Measurements from ENCODE around the gene ZNF821.

- TF ChIP-seq CTCF (IDR thresholded peaks at IDR 0.05), result no peak
- TF ChIP-seq POLR2A (IDR thresholded peaks at IDR 0.05), result no peak
- TF ChIP-seq POLR2AphosphoS5 (IDR thresholded peaks at IDR 0.05; ENCODE audit: insufficient read depth in 1 of 2, low read depth in 1 of 2), result no peak
Observed at GRCh38 chr16:71899171-71899570, 15.2 kb upstream of the ZNF821 start.

Measured in vagina (tissue), 2 donors.